ENCODE results near the gene YPEL1.

Gene YPEL1

GRCh38 chr22:21735200-21736083 is at the start of gene YPEL1:
Gene YPEL1, minus strand, starts transcription at chr22:21735794. Its CDS starts 25,050 bp downstream, at chr22:21710744.
- peak; percentile 99 for DNase-seq

- no peak for DNase-seq
Measured at GRCh38 chr22:21780259-21780658, 44.7 kb upstream of the YPEL1 start.

- DNase-seq, result no peak
Measured at GRCh38 chr22:21779444-21779843, 43.9 kb upstream of the YPEL1 start.

DNA sequence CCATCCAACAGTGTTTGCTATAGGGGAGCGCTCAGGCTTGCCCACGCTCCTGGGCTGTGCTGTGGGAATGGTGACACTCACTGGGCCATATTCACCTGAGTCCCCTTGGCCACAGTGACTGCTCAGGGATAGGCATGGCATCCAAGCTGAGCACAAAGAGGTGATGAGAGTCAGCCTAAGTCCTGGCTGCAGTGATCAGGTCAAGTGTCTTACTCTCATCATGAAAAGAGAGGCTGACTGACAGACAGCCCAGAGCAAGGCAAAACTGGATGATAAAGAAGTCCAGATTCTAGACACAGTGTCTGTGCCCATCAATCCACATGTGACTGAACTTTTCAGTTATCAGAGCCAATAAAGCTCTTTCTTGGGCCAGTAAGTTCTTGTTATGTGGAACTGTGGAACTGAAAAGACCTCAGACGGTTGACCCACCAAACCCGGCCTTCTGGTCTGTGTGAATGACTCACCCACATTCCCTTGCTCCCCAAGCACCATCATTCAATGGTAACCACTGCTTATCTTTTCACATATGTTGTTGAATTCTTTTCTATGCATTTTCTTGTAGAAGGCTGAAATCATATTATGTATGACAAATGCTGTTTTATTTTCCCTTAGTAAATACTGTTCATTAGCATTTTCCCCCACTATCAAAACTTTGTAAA is 43.2 kb upstream of the YPEL1 start:
- no peak for DNase-seq

GRCh38 chr22:21771631-21771976 is 36.0 kb upstream of the YPEL1 start:
- no peak for DNase-seq

GRCh38 chr22:21768435-21768834 is 32.8 kb upstream of the YPEL1 start:
- DNase-seq, result no peak

GRCh38 chr22:21766691-21767462 is 31.3 kb upstream of the YPEL1 start:
- DNase-seq, result no peak

DNA sequence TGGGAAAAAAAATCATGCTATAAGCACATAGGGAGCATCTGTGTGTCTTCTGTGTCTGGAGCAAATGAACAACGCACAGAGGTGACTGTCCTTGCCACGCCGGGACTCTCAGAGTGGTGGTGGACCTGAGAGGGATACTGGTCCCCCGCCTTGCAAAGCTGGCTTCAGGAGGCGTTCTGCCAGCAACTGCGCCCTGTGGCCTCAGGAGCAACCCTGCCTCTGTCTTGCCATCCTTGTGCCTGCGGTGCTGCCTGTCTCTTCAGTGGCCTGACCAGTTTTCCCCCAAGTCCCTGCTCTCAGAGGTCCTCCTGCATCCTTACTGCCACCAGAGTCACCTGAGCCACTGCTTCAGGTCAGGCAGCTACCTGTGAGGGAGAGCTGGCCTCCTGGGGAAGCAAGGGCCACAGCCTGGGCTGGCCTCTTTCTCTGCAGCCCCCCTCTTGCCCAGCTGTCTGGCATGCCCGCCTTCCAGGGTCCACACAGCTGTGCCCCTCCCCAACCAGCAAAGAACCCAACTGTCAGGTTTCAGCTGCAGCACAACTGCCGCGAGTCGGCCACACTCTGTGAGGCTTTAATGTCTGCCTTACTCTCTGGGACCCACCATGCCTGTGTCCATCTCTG is 30.4 kb upstream of the YPEL1 start:
- no peak for DNase-seq

- no peak for DNase-seq
Measured at GRCh38 chr22:21764038-21764804, 28.6 kb upstream of the YPEL1 start.

GRCh38 chr22:21762712-21763581 is 27.4 kb upstream of the YPEL1 start:
- DNase-seq, result no peak

GRCh38 chr22:21761994-21762680 is 26.5 kb upstream of the YPEL1 start:
- DNase-seq, result no peak

- DNase-seq, result no peak
Measured at GRCh38 chr22:21761086-21761485, 25.5 kb upstream of the YPEL1 start.

DNA sequence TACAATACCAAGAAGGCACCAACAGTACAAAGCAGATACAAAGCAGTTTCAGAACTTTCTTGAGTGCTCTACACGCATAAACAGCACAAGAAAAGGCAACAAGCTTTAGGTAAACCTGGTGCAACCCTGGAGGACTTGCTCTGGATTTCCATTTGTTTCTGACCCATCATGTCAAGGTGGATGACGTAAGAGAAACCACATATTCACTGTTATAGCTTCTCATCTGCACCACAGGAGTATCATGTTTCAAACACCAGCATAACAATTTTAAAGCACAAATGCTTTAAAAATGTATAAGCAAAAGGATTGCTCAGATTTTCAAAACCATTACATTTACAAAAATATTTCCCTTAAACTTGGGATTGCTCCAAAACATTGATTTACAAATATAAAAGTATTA is 25.0 kb upstream of the YPEL1 start:
- DNase-seq, result no peak

DNA sequence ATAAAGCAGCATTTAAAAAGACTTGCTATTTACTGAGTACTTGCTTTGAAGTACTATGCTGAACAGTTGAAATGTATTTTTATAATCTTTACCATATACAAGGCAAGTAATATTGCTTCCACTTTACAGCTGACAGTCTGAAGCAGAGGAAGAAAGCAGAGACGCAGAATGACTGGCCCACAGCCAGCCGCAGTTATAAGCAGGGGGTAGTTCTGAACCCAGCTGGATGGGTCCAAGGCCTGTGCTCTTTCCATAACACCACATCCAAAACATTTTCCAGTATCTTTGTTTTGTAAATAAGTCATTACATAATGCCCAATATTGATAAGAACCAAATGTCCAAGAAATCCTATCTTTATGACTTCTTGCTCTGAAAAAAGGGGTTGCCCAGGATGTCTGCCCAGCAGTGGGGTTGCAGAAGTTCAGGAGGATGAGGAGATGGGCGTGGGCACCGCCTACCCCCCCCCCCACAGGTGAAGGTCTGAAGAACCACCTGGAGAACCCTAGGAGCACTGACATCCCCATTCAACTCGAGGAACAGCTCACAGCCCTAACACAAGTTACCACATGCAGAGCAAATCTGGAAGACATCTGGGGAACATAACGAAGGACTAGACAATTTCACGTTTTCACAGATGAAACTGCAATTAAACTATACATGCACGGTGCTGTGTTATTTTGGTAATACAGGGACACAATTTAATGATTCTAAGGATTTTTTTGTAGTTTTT is 24.2 kb upstream of the YPEL1 start:
- DNase-seq, result no peak

GRCh38 chr22:21759093-21759492 is 23.5 kb upstream of the YPEL1 start:
- no peak for DNase-seq

DNA sequence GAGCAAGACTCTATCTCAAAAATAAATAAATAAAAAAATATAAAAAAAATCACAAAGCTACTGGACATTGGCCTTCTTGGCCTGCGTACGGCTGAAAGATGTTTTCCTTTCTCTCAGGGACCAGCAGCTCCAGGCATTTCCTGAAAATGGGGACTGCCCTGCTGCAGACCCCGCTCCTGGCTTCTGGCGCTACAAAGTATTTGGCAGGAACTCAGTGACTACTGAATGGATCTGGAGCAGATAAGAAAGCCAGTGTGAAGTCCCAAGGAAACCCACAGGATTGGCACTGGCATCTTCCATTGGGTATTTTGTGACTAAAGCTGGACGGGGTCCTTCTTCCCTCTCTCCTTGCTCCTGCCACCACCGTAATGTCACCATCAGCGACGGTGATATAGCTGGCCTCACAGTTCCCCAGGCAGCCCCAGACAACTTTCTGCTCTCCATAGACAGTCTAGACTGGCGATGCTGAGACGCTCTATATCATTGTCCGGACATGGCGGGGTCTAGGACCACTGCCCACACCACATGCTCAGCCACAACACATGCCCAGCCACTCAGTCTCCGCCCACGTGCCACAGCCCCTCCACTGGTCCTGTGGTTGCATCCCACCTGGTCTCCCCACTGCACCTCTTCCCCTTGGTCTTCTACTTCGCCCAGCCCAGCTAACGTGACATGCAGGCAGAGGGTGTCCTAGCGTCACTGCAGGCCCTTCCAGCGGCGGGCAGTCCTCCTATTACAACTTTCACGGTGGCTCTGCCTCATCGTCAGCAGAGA is 22.7 kb upstream of the YPEL1 start:
- no peak for DNase-seq

- no peak for DNase-seq
Measured at GRCh38 chr22:21755851-21756284, 20.3 kb upstream of the YPEL1 start.

GRCh38 chr22:21754523-21754922 is 18.9 kb upstream of the YPEL1 start:
- DNase-seq, result peak; percentile 20
